ENCODE measurements around the gene TIMM17B.

The TIMM17B gene

DNA sequence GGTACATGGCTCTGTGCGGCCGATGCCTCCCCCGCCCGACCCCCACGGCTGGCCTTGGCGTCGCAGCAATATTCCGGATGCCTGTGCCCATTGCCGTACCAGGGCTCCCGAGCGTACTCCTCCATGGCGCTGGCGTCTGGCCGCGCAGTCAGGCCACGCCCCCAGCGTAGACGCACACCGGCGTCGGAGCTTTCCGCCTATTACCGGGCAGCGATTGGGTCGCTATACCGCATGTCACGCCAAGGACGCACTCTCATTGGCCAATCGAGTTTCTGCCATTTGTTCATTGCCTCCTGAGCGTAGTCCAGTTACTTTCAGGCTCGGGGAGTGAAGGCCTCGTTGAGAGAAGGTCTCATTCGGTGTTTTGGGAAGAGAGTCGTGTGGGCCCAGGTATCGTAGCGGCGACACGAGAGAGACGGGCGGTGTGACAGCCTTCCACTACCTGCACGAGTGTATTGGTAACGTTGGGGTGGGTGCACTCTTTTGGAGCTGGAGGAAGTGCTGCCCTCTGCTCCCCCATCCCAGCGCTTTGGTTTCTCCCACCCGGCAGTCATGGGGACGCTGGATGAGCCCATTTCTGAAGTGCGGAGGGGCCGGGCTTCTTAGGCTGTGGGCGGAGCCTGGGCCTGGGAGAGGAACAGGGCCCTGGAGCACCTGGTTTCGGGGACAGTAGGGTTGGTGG, at the start of gene TIMM17B, which contains the start of gene PQBP1:
TSS of gene TIMM17B (minus strand) at position 144 of the 682 bp plus-strand sequence. CDS start at position 125, 19 bp downstream.
TSS of gene PQBP1 (plus strand) at position 306 of the 682 bp plus-strand sequence. CDS start 580 bp downstream, outside the sequence.
- TF ChIP-seq, protein P1, sequence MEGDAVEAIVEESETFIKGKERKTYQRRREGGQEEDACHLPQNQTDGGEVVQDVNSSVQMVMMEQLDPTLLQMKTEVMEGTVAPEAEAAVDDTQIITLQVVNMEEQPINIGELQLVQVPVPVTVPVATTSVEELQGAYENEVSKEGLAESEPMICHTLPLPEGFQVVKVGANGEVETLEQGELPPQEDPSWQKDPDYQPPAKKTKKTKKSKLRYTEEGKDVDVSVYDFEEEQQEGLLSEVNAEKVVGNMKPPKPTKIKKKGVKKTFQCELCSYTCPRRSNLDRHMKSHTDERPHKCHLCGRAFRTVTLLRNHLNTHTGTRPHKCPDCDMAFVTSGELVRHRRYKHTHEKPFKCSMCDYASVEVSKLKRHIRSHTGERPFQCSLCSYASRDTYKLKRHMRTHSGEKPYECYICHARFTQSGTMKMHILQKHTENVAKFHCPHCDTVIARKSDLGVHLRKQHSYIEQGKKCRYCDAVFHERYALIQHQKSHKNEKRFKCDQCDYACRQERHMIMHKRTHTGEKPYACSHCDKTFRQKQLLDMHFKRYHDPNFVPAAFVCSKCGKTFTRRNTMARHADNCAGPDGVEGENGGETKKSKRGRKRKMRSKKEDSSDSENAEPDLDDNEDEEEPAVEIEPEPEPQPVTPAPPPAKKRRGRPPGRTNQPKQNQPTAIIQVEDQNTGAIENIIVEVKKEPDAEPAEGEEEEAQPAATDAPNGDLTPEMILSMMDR (IDR thresholded peaks at IDR 0.05; ENCODE audit: low read depth, low read length, missing control alignments) = no peak
- peak within 1 kb of the TSS; percentile 91 for H3K4me3 ChIP-seq (ENCODE audit: low read depth, low read length)
- peak; percentile 91 for DNase-seq (ENCODE audit: low read depth)

DNA sequence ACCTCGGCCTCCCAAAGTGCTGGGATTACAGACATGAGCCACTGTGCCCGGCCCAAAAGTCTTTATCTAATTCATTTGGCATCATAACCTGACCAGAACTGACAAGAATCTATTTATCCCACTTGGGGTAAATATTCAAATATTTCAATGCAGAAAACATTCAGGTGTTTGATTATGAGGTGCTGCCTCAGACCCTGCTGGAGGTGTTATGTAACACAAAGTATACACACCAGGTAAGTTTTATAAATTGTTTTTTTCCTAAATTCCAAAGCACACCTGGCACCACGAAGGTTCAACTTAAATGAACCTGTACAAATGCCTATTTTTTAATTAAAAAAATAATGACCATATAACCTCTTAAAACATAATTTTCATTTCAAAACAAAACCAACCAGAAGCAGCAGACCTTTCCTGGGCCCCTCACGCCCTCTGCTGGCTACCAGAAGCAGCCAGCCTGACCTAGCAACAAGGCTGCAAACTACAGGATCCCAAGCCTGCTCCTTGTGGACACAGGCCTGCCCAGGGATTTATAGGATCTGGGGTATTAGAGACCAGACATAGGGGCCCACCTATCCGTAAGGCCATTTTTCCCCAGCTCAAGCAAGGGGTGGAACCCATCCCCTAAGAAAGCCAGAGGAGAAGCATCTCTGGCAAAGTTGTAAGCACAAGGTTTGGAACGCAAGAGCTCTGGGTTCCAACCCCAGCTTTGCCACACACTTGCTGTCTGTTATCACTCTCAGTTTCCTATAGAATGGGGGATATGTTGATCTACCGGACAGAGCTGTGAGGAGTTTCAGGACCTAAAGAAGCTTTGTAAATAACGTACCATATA, 48.2 kb upstream of the TIMM17B start:
- no peak for DNase-seq (ENCODE audit: low read depth)
- no peak overlapping the region for H3K4me3 ChIP-seq (ENCODE audit: low read depth, low read length)
- TF ChIP-seq, protein P1 (IDR thresholded peaks at IDR 0.05; ENCODE audit: low read depth, low read length, missing control alignments) = peak; percentile 70

DNA sequence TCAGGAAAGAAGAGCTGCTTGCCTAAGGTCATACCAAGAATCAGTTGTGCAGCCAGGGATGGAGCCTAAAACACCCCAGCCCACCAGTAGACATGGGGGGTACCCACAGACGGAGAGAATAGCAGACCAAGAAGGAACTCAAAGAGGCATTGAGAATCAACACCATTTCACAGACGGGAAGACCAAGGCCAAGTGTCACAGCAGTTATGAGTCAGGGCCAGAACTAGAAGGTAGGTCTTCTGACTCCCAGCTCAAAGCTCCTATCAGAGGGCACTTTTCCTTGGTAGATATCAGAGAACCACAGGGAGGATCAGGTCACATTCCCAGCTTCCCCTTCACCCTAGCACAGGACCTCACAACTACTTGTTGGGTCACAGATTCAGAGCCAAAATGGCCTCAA, 45.3 kb upstream of the TIMM17B start:
- no peak overlapping the region for H3K4me3 ChIP-seq (ENCODE audit: low read depth, low read length)
- DNase-seq (ENCODE audit: low read depth) = no peak
- TF ChIP-seq, protein P1 (IDR thresholded peaks at IDR 0.05; ENCODE audit: low read depth, low read length, missing control alignments) = no peak

DNA sequence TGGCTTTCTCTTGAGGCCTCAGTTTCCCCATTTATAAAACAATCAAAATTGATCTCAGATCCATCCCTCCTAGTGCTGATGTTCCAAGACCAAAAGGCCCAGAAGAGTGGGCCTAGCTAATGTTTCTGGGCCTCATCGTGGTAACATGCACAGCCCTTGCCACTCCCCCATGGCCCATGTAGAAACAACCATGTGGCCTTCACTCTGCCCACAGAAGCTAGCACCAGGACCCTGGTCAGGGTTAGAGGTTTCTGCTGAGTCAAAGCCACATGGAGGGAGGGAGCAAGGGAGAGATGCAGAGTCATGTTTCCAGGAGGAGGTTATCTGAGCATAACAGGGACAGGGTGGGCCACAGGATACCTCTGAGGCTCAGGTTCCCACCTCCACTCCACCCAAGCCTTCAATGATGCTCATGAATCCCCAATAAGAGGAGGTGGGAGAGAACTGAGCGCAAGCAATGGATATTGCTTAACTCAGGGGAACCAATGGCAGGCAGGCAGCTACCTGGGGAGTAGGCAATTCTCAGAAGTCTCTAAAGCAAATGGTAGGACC, 42.9 kb upstream of the TIMM17B start:
- H3K4me3 ChIP-seq (ENCODE audit: low read depth, low read length) = no peak overlapping the region
- TF ChIP-seq, protein P1 (IDR thresholded peaks at IDR 0.05; ENCODE audit: low read depth, low read length, missing control alignments) = no peak

DNA sequence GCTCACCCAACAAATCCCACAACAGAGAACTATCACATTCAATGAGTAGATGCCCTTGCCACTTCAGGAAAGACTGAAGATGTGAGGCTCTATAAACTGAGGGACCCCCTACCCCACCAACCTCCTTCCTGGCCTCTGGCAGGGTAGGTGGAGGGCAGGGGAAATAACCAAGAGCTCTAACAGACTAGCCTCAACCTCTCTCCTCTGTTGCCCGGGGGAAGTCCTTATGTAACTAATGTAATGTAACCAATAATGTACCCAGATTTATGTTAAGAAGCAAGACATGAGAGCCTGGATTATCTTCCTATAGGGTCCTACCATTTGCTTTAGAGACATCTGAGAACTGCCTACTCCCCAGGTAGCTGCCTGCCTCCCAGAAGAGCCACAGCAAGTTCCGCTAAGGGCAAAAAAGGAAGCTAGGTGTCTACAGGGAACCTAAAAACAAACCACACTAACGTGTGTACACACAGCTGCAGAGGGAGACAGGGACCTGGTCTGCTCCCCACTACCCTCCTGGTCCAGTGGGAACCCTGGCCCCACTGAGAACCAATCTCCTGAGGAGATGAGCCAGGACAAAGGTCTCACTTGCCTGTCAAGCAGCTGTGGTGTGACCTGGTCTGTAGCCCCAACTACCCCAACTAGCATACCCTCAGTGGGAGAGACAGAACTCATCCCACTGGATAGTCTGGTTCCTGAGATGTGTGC, 42.1 kb upstream of the TIMM17B start:
- TF ChIP-seq, protein P1 (IDR thresholded peaks at IDR 0.05; ENCODE audit: low read depth, low read length, missing control alignments) = no peak
- no peak overlapping the region for H3K4me3 ChIP-seq (ENCODE audit: low read depth, low read length)
- no peak for DNase-seq (ENCODE audit: low read depth)

More for the DNA sequence above, 42.9 kb upstream of the TIMM17B start:
- DNase-seq (ENCODE audit: low read depth) = no peak

DNA sequence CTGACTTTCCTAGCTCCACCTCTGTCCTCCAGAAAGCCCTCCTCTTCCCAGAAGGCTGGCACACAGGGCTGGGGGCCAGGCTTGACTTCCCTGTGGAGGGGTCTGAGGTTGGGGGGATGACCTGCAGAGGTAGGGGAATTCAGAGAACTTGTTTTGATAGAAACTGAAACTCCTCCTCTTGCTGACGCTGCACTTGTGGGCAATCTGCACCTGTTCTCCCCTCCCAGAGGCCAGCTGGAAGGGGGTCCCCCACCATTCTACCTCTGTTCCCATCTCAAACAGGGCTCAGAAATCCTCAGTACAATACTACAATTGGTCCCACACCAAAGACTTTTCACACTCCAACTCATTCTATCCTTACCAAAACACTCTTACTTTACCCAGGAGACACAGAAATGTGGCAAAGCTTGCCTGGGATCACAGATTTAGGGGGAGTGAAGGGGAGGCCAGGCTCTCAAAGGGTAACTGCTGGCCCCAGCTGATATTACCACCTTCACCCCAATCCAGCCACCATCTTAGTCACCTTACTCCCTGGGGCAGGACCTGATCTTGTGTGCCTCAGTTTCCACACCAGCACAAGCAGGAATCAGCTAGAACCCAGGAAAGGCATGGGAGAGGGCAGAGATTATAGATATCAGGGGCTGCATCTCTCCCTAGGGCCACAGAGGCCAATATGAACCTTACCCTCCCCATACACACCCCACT, 41.3 kb upstream of the TIMM17B start:
- H3K4me3 ChIP-seq (ENCODE audit: low read depth, low read length) = no peak overlapping the region
- peak; percentile 64 for DNase-seq (ENCODE audit: low read depth)
- TF ChIP-seq, protein P1 (IDR thresholded peaks at IDR 0.05; ENCODE audit: low read depth, low read length, missing control alignments) = no peak

Measured in GM12864 (cell line).